Tibial nerve (tissue), 4 donors: Measurements from ENCODE around the gene PSENEN. TPM values are rescaled to one million over a fixed set of nuclear protein-coding genes. Genes with fewer than 3 reads are reported as not detected.
A peak's percentile ranks its signal among the peaks of the same experiment; 100 is the strongest.

Source experiments
- DNase-seq, 2 donors: peaks; one replicate each; pipeline ENCODE4 v3.0.0-alpha.2; 2019; ENCODE audit warnings: low spot score in 2 of 2
- H3K27ac ChIP-seq, 4 donors: fragments of 200-600 bp; sonication (generic) in 3 of 4; one replicate each; pipeline ENCODE4 v1.5.1; 2017 to 2019; ENCODE audit warnings: mild to moderate bottlenecking in 1 of 4
- H3K27me3 ChIP-seq, 2 donors: fragments of 200-600 bp; sonication (generic) in 1 of 2; one replicate each; pipeline versions ENCODE4 v1.5.1 to v1.6.0; 2017 to 2019
- H3K36me3 ChIP-seq, 3 donors: fragments of 200-600 bp; sonication (generic); one replicate each; pipeline ENCODE4 v1.5.1; 2018 to 2019
- H3K4me1 ChIP-seq, 4 donors: fragments of 200-600 bp; sonication (generic) in 3 of 4; one replicate each; pipeline ENCODE4 v1.5.1; 2017 to 2019
- H3K4me3 ChIP-seq, 4 donors: fragments of 200-600 bp; sonication (generic) in 3 of 4; one replicate each; pipeline ENCODE4 v1.5.1; 2017 to 2019; ENCODE audit warnings: mild to moderate bottlenecking in 1 of 4, moderate library complexity in 1 of 4
- H3K9me3 ChIP-seq, 4 donors: fragments of 200-600 bp; sonication (generic) in 3 of 4; one replicate each; pipeline ENCODE4 v1.5.1; 2017 to 2019
- CTCF ChIP-seq, 5 experiments: fragments of 200-600 bp in 3 of 5; fragments of 450-650 bp in 2 of 5; sonication (generic) in 3 of 5; IDR thresholded peaks; one replicate each; pipeline ENCODE4 v1.5.1; 2016 to 2019; ENCODE audit warnings: antibody characterized with exemption in 5 of 5, mild to moderate bottlenecking in 3 of 5, moderate library complexity in 2 of 5
- EP300 ChIP-seq, 2 donors: sonication (generic); formaldehyde crosslinking; IDR thresholded peaks; one replicate each; pipeline ENCODE4 v1.6.1; 2017; ENCODE audit warnings: antibody characterized with exemption in 2 of 2, mild to moderate bottlenecking in 1 of 2
- POLR2A ChIP-seq, 2 donors: fragments of 450-650 bp; IDR thresholded peaks; one replicate each; pipeline ENCODE4 v1.6.1; 2017; ENCODE audit warnings: antibody characterized with exemption in 2 of 2, mild to moderate bottlenecking in 2 of 2, moderate library complexity in 2 of 2
- WGBS, 2 donors: methylation state at CpG; one replicate each; pipeline ENCODE4 v1.1.5; 2018; 5-methylcytosine and 5-hydroxymethylcytosine counted together
- total RNA-seq, 4 donors: library from RNA; depleted of rRNA; stranded (reverse); fragments of >200 nt; gene quantifications; one replicate each; pipeline ENCODE4 v1.1.0, GENCODE V29; 2016

The PSENEN gene
- total RNA-seq, 4 donors from 2014 or later, result 33.1 to 46.7 (median 40.3) TPM

GRCh38 chr19:35753634-35754369 is 8.4 kb downstream of the PSENEN start:
- no peaks in the 10 kb centered on the region for H3K27me3 ChIP-seq
- WGBS, 2 donors, result 91 to 95% methylated on average over 11 to 20 of the region's 20 CpGs
- H3K36me3 ChIP-seq, result peaks cover 0 to 42% (median 4%) of the 10 kb centered on the region in 3 donors
- DNase-seq, result no peak
- H3K27ac ChIP-seq, result peak overlapping the region in 2 of 4 donors; percentile 98 to 99
- H3K4me1 ChIP-seq, result peaks cover 4 to 55% (median 31%) of the 10 kb centered on the region in 4 donors
- TF ChIP-seq EP300 (IDR thresholded peaks at IDR 0.05) (no peak), CTCF (IDR thresholded peaks at IDR 0.05) (no peak), POLR2A (IDR thresholded peaks at IDR 0.05) (no peak)
- no peak overlapping the region for H3K4me3 ChIP-seq
- no peaks in the 10 kb centered on the region for H3K9me3 ChIP-seq

GRCh38 chr19:35754370-35755130 is 9.1 kb downstream of the PSENEN start:
- no peak for TF ChIP-seq CTCF (IDR thresholded peaks at IDR 0.05)
- no peak for TF ChIP-seq POLR2A (IDR thresholded peaks at IDR 0.05)
- TF ChIP-seq EP300 (IDR thresholded peaks at IDR 0.05), result peak in 1 of 2 donors; percentile 23
- peak overlapping the region in 1 of 4 donors; percentile 94 for H3K4me3 ChIP-seq
- DNase-seq, result no peak
- no peaks in the 10 kb centered on the region for H3K9me3 ChIP-seq
- H3K27ac ChIP-seq, result peak overlapping the region; percentile 81 to 99 (median 96)
- H3K27me3 ChIP-seq, result no peaks in the 10 kb centered on the region
- WGBS, 2 donors, result 76 to 82% methylated on average over 13 of the region's 13 CpGs
- H3K36me3 ChIP-seq, result peaks cover 0 to 44% (median 4%) of the 10 kb centered on the region in 3 donors
- peaks cover 4 to 55% (median 25%) of the 10 kb centered on the region in 4 donors for H3K4me1 ChIP-seq

- peaks cover 4 to 55% (median 21%) of the 10 kb centered on the region in 4 donors for H3K4me1 ChIP-seq
- H3K4me3 ChIP-seq, result peak overlapping the region in 1 of 4 donors; percentile 94
- 51 to 52% methylated on average over 17 of the region's 17 CpGs for WGBS, 2 donors
- no peak for DNase-seq
- peaks cover 0 to 49% (median 4%) of the 10 kb centered on the region in 3 donors for H3K36me3 ChIP-seq
- H3K27me3 ChIP-seq, result no peaks in the 10 kb centered on the region
- H3K9me3 ChIP-seq, result no peaks in the 10 kb centered on the region
- TF ChIP-seq CTCF (IDR thresholded peaks at IDR 0.05) (no peak), POLR2A (IDR thresholded peaks at IDR 0.05) (no peak), EP300 (IDR thresholded peaks at IDR 0.05) (no peak)
- H3K27ac ChIP-seq, result peak overlapping the region; percentile 81 to 99 (median 96)
These were observed 9.7 kb downstream of the PSENEN start for GRCh38 chr19:35755131-35755549.

GRCh38 chr19:35755550-35756376 is 10.3 kb downstream of the PSENEN start:
- Histone ChIP-seq H3K4me3 (peak overlapping the region; percentile 54 to 94 (median 89)), H3K4me1 (peaks cover 4 to 53% (median 21%) of the 10 kb centered on the region in 4 donors), H3K27ac (peak overlapping the region; percentile 90 to 99 (median 96)), H3K27me3 (no peaks in the 10 kb centered on the region), H3K9me3 (no peaks in the 10 kb centered on the region), H3K36me3 (peaks cover 0 to 55% (median 4%) of the 10 kb centered on the region in 3 donors)
- WGBS, 2 donors, result 37 to 38% methylated on average over 25 to 28 of the region's 74 CpGs
- peak; percentile 84 to 90 for DNase-seq
- TF ChIP-seq CTCF (IDR thresholded peaks at IDR 0.05) (no peak), POLR2A (IDR thresholded peaks at IDR 0.05) (peak in 1 of 2 donors; percentile 51), EP300 (IDR thresholded peaks at IDR 0.05) (peak in 1 of 2 donors; percentile 72)
